ENCODE data around the gene SPATA13.

Gene SPATA13

GRCh38 chr13:24355103-24355502 lies 194.6 kb downstream of the SPATA13 start:
- no peak for DNase-seq

DNA sequence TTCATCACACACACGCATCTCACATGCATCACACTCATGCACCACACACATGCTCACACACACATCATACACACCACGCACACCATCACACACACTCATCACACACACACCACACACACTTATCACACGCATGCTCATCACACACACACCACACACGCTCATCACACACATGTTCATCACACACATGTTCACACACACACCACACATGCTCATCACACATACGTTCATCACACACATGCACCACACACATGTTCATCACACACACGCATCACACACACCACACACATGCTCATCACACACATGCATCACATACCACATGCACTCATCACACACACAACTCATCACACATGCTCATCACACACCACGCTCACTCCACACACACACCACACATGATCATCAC lies 195.8 kb downstream of the SPATA13 start:
- no peak for DNase-seq
